ENCODE measurements around the gene KCND3.

The KCND3 gene

DNA sequence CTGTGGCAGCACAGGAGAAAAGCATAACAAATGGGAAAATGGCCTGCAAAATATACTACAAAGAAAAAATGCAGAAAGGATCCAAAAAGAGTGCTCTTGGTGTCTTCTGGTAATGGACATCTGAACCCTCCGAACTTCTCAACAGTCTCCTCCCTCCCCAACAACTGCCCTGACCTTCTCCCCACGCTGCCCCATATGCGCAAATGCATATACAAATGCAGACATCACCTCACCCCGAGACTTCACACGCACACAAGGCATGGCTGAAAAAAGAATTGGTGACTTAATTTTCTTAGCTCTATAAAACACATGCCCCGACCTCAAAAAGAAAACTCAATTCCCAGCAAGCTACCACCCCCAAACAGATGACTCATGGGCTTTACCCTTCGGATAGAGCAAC is 8.4 kb downstream of the KCND3 start:
- intact Hi-C loops (cut with DNase I; ENCODE audit: low total_unique reads) = loop anchor here (10.0 kb wide), 1 partner anchor 76 kb away; no protein-coding TSS in a partner anchor
- H3K27me3 ChIP-seq = no peaks in the 10 kb centered on the region
- H3K4me3 ChIP-seq = no peak overlapping the region
- no peak for DNase-seq
- H3K36me3 ChIP-seq = peaks cover 10 to 18% (median 12%) of the 10 kb centered on the region in 3 donors
- TF ChIP-seq CTCF (IDR thresholded peaks at IDR 0.05) = no peak
- no peaks in the 10 kb centered on the region for H3K4me1 ChIP-seq
- H3K27ac ChIP-seq = no peak overlapping the region
- H3K9me3 ChIP-seq = no peaks in the 10 kb centered on the region

- Histone ChIP-seq H3K27me3 (no peaks in the 10 kb centered on the region), H3K36me3 (peaks cover 10 to 18% (median 12%) of the 10 kb centered on the region in 3 donors), H3K4me1 (no peaks in the 10 kb centered on the region), H3K27ac (no peak overlapping the region), H3K4me3 (no peak overlapping the region), H3K9me3 (no peaks in the 10 kb centered on the region)
- no peak for TF ChIP-seq CTCF (IDR thresholded peaks at IDR 0.05)
- DNase-seq = no peak
- intact Hi-C loops (cut with DNase I; ENCODE audit: low total_unique reads) = loop anchor here (10.0 kb wide), 1 partner anchor 76 kb away; no protein-coding TSS in a partner anchor
Observed at GRCh38 chr1:111980686-111981085, 8.8 kb downstream of the KCND3 start.

- Histone ChIP-seq H3K27me3 (no peaks in the 10 kb centered on the region), H3K36me3 (peaks cover 10 to 23% (median 12%) of the 10 kb centered on the region in 3 donors), H3K9me3 (no peaks in the 10 kb centered on the region), H3K27ac (no peak overlapping the region), H3K4me1 (no peaks in the 10 kb centered on the region), H3K4me3 (no peak overlapping the region)
- intact Hi-C loops (cut with DNase I; ENCODE audit: low total_unique reads) = no loop called here
- TF ChIP-seq CTCF (IDR thresholded peaks at IDR 0.05) = no peak
- no peak for DNase-seq
Observed at GRCh38 chr1:111978695-111979094, 10.8 kb downstream of the KCND3 start.

DNA sequence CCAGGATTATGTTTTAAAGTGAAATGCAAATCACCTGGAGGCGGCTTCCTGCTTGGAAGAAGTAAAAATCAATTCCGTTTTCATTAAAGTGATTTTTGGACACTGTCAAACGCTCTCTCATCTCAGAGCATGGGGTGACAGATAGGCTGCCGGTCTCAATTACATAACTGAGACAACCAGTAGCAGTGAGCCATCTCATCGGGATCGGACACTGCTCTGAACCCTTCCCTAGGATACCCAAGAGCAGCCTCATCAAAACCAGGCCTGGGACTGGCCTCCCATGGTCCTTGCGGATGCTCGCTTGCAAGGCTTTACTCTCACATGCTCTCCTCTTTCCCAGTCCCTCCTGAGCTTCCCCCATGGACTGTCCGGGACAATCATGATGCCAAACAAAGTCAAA is 12.1 kb downstream of the KCND3 start:
- Histone ChIP-seq H3K36me3 (peaks cover 10 to 21% (median 11%) of the 10 kb centered on the region in 3 donors), H3K4me1 (no peaks in the 10 kb centered on the region), H3K4me3 (no peak overlapping the region), H3K27me3 (no peaks in the 10 kb centered on the region), H3K27ac (no peak overlapping the region), H3K9me3 (no peaks in the 10 kb centered on the region)
- intact Hi-C loops (cut with DNase I; ENCODE audit: low total_unique reads) = no loop called here
- TF ChIP-seq CTCF (IDR thresholded peaks at IDR 0.05) = no peak
- DNase-seq = no peak

DNA sequence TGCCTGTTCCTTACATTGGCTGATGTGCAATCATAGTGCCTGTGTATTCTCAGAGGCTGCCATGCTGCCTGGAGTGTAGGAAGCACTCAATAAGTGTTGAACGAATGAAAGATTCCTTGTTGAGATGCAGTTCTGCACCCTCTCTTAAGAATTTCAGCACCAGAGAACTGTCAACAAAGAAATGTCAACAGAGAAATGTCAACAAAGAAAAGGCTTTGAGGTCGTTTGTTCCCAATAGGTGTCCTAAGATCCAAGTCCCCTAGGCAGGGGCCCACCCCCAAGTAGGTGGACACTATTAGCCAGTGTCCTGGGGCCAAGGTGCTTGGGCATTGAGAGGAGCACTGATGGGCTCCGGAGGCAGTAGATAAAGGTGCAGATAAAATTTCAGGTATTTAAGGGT is 12.6 kb downstream of the KCND3 start:
- TF ChIP-seq CTCF (IDR thresholded peaks at IDR 0.05) = no peak
- Histone ChIP-seq H3K36me3 (peaks cover 6 to 16% (median 9%) of the 10 kb centered on the region in 3 donors), H3K27ac (no peak overlapping the region), H3K4me3 (no peak overlapping the region), H3K27me3 (no peaks in the 10 kb centered on the region), H3K4me1 (no peaks in the 10 kb centered on the region), H3K9me3 (no peaks in the 10 kb centered on the region)
- DNase-seq = no peak
- intact Hi-C loops (cut with DNase I; ENCODE audit: low total_unique reads) = no loop called here

- TF ChIP-seq CTCF (IDR thresholded peaks at IDR 0.05) = no peak
- Histone ChIP-seq H3K9me3 (no peaks in the 10 kb centered on the region), H3K27me3 (no peaks in the 10 kb centered on the region), H3K27ac (no peak overlapping the region), H3K4me1 (no peaks in the 10 kb centered on the region), H3K4me3 (no peak overlapping the region), H3K36me3 (peaks cover under 1 to 11% (median 4%) of the 10 kb centered on the region in 3 donors)
- intact Hi-C loops (cut with DNase I; ENCODE audit: low total_unique reads) = no loop called here
- DNase-seq = no peak
Observed at GRCh38 chr1:111976332-111976731, 13.1 kb downstream of the KCND3 start.
